ENCODE results near the gene OPRL1.

GRCh38 chr20:64069614-64070243, 10.2 kb upstream of the OPRL1 start:
- no peak for TF ChIP-seq POLR2AphosphoS5 (IDR thresholded peaks at IDR 0.05; ENCODE audit: low read depth, low read length)
- TF ChIP-seq MAX (IDR thresholded peaks at IDR 0.05) = peak; percentile 63
